ENCODE measurements around the gene YWHAG. TPM values are rescaled to one million over a fixed set of nuclear protein-coding genes. Genes with fewer than 3 reads are reported as not detected.

Gene YWHAG
- total and polyA plus RNA-seq, 9 of the 15 experiments (the other 6 are each of a cell fraction or from before 2014, with no cell fraction given), result 30.4 to 246 (median 94.5) TPM

DNA sequence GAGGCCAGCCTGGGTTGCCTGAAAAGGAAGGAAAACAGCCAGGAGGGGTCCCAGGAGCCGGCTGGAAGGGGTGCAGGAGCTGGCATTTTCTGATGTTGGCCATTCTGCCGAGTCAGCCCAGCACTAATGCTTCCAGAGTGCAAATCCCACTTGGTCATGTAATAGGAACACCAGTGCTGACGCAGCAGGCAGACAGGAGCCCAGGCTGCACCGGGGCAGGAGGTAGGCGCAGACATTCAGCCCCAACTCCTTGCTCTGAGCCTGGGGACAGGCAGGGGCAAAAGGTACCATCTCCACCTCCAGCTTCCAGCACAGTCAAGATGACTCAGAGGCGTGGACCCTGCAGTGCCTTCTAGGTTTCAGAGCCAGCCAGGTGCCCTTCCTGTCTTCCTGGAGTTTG is 10.2 kb upstream of the YWHAG start (continued):
- TF ChIP-seq TEAD2 (tag; IDR thresholded peaks at IDR 0.05), result no peak
- no peak for TF ChIP-seq ZNF408 (CRISPR knock-in tag; IDR thresholded peaks at IDR 0.05; ENCODE audit: low read depth)
- TF ChIP-seq NFE2 (IDR thresholded peaks at IDR 0.05; ENCODE audit: low read depth), result peak; percentile 28; the same call in 1 of the 2 replicates
- TF ChIP-seq MAFF (IDR thresholded peaks at IDR 0.05; ENCODE audit: low read length), result 0 out of 2 replicates have a peak, but pooled peaks have one; percentile 17
- 0 out of 2 replicates have a peak, but pooled peaks have one; percentile 41 for TF ChIP-seq HDGF (IDR thresholded peaks at IDR 0.05)
- TF ChIP-seq, protein P1, sequence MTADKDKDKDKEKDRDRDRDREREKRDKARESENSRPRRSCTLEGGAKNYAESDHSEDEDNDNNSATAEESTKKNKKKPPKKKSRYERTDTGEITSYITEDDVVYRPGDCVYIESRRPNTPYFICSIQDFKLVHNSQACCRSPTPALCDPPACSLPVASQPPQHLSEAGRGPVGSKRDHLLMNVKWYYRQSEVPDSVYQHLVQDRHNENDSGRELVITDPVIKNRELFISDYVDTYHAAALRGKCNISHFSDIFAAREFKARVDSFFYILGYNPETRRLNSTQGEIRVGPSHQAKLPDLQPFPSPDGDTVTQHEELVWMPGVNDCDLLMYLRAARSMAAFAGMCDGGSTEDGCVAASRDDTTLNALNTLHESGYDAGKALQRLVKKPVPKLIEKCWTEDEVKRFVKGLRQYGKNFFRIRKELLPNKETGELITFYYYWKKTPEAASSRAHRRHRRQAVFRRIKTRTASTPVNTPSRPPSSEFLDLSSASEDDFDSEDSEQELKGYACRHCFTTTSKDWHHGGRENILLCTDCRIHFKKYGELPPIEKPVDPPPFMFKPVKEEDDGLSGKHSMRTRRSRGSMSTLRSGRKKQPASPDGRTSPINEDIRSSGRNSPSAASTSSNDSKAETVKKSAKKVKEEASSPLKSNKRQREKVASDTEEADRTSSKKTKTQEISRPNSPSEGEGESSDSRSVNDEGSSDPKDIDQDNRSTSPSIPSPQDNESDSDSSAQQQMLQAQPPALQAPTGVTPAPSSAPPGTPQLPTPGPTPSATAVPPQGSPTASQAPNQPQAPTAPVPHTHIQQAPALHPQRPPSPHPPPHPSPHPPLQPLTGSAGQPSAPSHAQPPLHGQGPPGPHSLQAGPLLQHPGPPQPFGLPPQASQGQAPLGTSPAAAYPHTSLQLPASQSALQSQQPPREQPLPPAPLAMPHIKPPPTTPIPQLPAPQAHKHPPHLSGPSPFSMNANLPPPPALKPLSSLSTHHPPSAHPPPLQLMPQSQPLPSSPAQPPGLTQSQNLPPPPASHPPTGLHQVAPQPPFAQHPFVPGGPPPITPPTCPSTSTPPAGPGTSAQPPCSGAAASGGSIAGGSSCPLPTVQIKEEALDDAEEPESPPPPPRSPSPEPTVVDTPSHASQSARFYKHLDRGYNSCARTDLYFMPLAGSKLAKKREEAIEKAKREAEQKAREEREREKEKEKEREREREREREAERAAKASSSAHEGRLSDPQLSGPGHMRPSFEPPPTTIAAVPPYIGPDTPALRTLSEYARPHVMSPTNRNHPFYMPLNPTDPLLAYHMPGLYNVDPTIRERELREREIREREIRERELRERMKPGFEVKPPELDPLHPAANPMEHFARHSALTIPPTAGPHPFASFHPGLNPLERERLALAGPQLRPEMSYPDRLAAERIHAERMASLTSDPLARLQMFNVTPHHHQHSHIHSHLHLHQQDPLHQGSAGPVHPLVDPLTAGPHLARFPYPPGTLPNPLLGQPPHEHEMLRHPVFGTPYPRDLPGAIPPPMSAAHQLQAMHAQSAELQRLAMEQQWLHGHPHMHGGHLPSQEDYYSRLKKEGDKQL (CRISPR knock-in tag; IDR thresholded peaks at IDR 0.05; ENCODE audit: borderline replicate concordance), result no peak

DNA sequence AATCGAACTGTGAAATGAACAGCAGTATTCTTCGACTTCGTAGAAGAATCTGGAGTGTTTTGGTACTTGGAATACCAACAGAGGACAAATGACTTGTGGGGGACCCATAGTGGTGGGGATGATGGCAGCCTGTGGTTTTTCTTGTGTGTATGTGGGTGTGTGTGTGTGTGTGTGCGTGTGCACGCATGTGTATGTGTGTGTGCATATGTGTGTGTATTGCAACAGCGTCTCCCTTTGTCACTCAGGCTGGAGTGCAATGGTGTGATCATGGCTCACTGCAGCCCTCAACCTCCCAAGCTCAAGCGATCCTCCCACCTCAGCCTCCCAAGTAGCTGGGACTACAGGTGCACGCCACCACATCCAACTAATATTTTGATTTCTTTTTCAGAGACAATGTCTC is 9.4 kb upstream of the YWHAG start:
- Histone ChIP-seq H3K79me2 (ENCODE audit: control insufficient read depth, insufficient read depth, low read length) (no peaks in the 10 kb centered on the region), H3K4me1 (replicated peaks in 1 of 2; ENCODE audit: control insufficient read depth in 2 of 2, insufficient read depth in 2 of 2, low read length in 2 of 2) (peaks cover 45 to 53% of the 10 kb centered on the region in 2 experiments), H3K4me2 (ENCODE audit: insufficient read depth, low read length) (no peak overlapping the region), H3K27me3 (ENCODE audit: control insufficient read depth in 2 of 2, insufficient read depth in 2 of 2, low read length in 2 of 2) (no peaks in the 10 kb centered on the region), H3K27ac (ENCODE audit: extremely low read depth, low read depth, low read length) (no peak overlapping the region), H4K20me1 (replicated peaks; ENCODE audit: control insufficient read depth, insufficient read depth, low read length) (no peaks in the 10 kb centered on the region), H3K9me1 (ENCODE audit: control insufficient read depth, insufficient read depth, low read length) (no peaks in the 10 kb centered on the region), H2AFZ (ENCODE audit: low read depth, low read length) (no peak overlapping the region), H3K9ac (ENCODE audit: insufficient read depth in 1 of 2, low read depth in 2 of 2, low read length in 2 of 2) (no peak overlapping the region), H3K4me3 (no peak overlapping the region), H3K9me3 (replicated peaks; ENCODE audit: control insufficient read depth, insufficient read depth, low read depth, low read length) (no peaks in the 10 kb centered on the region), H3K36me3 (ENCODE audit: control insufficient read depth, insufficient read depth, low read length) (no peaks in the 10 kb centered on the region)
- ATAC-seq (no peak), DNase-seq (ENCODE audit: extremely low read depth in 1 of 4, low spot score in 3 of 4) (no peak), FAIRE-seq (no peak)
- ChIA-PET POLR2A (interaction anchor here (1.5 to 5.2 kb wide), 2 partner anchors 9 to 10 kb away, joined by 5 to 24 read pairs; partner anchors contain the start of gene YWHAG), CTCF (ENCODE audit: low intra/inter-chr PET ratio) (no interaction called here)
- no TSS peak for BruUV-seq (replicated peaks)
- 80% methylated on average over 8 of the region's 8 CpGs for WGBS (ENCODE audit: insufficient coverage, low coverage, missing lambda C conversion rate)
- intact Hi-C loops (cut with micrococcal nuclease) (no loop called here), in situ Hi-C loops (cut with MboI) (no loop called here)
- TF ChIP-seq, protein P2, sequence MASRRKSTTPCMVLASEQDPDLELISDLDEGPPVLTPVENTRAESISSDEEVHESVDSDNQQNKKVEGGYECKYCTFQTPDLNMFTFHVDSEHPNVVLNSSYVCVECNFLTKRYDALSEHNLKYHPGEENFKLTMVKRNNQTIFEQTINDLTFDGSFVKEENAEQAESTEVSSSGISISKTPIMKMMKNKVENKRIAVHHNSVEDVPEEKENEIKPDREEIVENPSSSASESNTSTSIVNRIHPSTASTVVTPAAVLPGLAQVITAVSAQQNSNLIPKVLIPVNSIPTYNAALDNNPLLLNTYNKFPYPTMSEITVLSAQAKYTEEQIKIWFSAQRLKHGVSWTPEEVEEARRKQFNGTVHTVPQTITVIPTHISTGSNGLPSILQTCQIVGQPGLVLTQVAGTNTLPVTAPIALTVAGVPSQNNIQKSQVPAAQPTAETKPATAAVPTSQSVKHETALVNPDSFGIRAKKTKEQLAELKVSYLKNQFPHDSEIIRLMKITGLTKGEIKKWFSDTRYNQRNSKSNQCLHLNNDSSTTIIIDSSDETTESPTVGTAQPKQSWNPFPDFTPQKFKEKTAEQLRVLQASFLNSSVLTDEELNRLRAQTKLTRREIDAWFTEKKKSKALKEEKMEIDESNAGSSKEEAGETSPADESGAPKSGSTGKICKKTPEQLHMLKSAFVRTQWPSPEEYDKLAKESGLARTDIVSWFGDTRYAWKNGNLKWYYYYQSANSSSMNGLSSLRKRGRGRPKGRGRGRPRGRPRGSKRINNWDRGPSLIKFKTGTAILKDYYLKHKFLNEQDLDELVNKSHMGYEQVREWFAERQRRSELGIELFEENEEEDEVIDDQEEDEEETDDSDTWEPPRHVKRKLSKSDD (conservative IDR thresholded peaks at IDR 0.05; ENCODE audit: low read length), result no peak
- TF ChIP-seq BCOR (IDR thresholded peaks at IDR 0.05) (peak; percentile 56), SMC3 (conservative IDR thresholded peaks at IDR 0.05; ENCODE audit: insufficient read depth, low read depth, low read length) (no peak), PML (IDR thresholded peaks at IDR 0.05; ENCODE audit: low read length) (no peak), EHMT2 (IDR thresholded peaks at IDR 0.05) (0 out of 2 replicates have a peak, but pooled peaks have one; percentile 16), KDM1A (IDR thresholded peaks at IDR 0.05) (peak in 1 of 2 experiments; percentile 38; a peak in 1 of 4 replicates), SREBF1 (IDR thresholded peaks at IDR 0.05; ENCODE audit: borderline replicate concordance, low read depth, low read length) (no peak)
